Keratinocyte (primary cell): ENCODE data around the gene TBC1D14. TPM values are rescaled to one million over a fixed set of nuclear protein-coding genes. Genes with fewer than 3 reads are reported as not detected.

Source experiments
- DNase-seq: peaks from one replicate; pipeline ENCODE4 v3.0.0-alpha.2; 2011; ENCODE audit warnings: low read depth, missing footprints, low spot score
- FAIRE-seq: peaks from 2 replicates; lab custom pipeline; 2011; peaks lifted over from hg19 to GRCh38; lab: Jason Lieb, UNC
- H2AFZ ChIP-seq: 2 replicates; pipeline ENCODE4 v1.6.0; 2012; ENCODE audit warnings: low read length, control low read depth, inconsistent platforms; ENCODE audit not compliant: control insufficient read depth
- H3K27ac ChIP-seq: 2 replicates; pipeline ENCODE4 v1.5.1; 2011; ENCODE audit warnings: low read length; ENCODE audit not compliant: control insufficient read depth, insufficient read depth
- H3K27me3 ChIP-seq: 3 replicates; pipeline ENCODE4 v1.6.0; 2011; ENCODE audit warnings: low read length; ENCODE audit not compliant: control insufficient read depth, insufficient read depth; ENCODE audit errors: extremely low read depth
- H3K36me3 ChIP-seq, 2 experiments: 2 replicates in 1 of 2; 3 replicates in 1 of 2; pipeline ENCODE4 v1.5.1; 2011; ENCODE audit warnings: low read length in 2 of 2, mild to moderate bottlenecking in 1 of 2; ENCODE audit not compliant: control insufficient read depth in 2 of 2, insufficient read depth in 2 of 2; ENCODE audit errors: extremely low read depth in 1 of 2
- H3K4me1 ChIP-seq: 3 replicates; pipeline ENCODE4 v1.5.1; 2011; ENCODE audit warnings: low read length; ENCODE audit not compliant: control insufficient read depth, insufficient read depth; ENCODE audit errors: extremely low read depth
- H3K4me2 ChIP-seq: 3 replicates; pipeline ENCODE4 v1.6.0; 2011; ENCODE audit warnings: low read depth, low read length; ENCODE audit not compliant: control insufficient read depth, insufficient read depth; ENCODE audit errors: extremely low read depth
- H3K4me3 ChIP-seq, 3 experiments: fragments of 200-600 bp in 1 of 3; sonication (generic) in 1 of 3; 2 replicates in 2 of 3; 3 replicates in 1 of 3; pipeline ENCODE4 v1.5.1; 2011 to 2016; ENCODE audit warnings: low read length in 3 of 3, mild to moderate bottlenecking in 3 of 3, control low read depth in 2 of 3, inconsistent platforms in 1 of 3, low read depth in 1 of 3, mixed read lengths in 1 of 3, mixed run types in 1 of 3, moderate library complexity in 1 of 3; ENCODE audit not compliant: control insufficient read depth in 2 of 3, insufficient read depth in 2 of 3; ENCODE audit errors: extremely low read depth in 1 of 3
- H3K79me2 ChIP-seq: 2 replicates; pipeline ENCODE4 v1.6.0; 2012; ENCODE audit warnings: low read length; ENCODE audit not compliant: control insufficient read depth, insufficient read depth
- H3K9ac ChIP-seq: 3 replicates; pipeline ENCODE4 v1.6.0; 2011; ENCODE audit warnings: low read length; ENCODE audit not compliant: control insufficient read depth, insufficient read depth; ENCODE audit errors: extremely low read depth
- H3K9me1 ChIP-seq: 3 replicates; pipeline ENCODE4 v1.6.0; 2011; ENCODE audit warnings: low read length; ENCODE audit not compliant: control insufficient read depth, insufficient read depth; ENCODE audit errors: extremely low read depth
- H3K9me3 ChIP-seq: 2 replicates; pipeline ENCODE4 v1.5.1; 2012; ENCODE audit warnings: low read depth, low read length; ENCODE audit not compliant: control insufficient read depth
- H4K20me1 ChIP-seq: 3 replicates; pipeline ENCODE4 v1.6.0; 2011; ENCODE audit warnings: low read length; ENCODE audit not compliant: control insufficient read depth, insufficient read depth; ENCODE audit errors: extremely low read depth
- EZH2 ChIP-seq: IDR thresholded peaks from one replicate; pipeline ENCODE4 v1.6.1; 2012; ENCODE audit warnings: inconsistent platforms, mild to moderate bottlenecking, low read length, moderate library complexity
- dilution Hi-C: fragments of 300-500 bp; cut with MboI; formaldehyde crosslinking; loops from one replicate; pipeline ENCODE4 v1.7.0; 2020; ENCODE audit warnings: low sequenced_read_pairs; ENCODE audit not compliant: extremely low pct_ligation_motif_present
- polyA plus RNA-seq, 5 experiments: library from polyadenylated mRNA; depleted of rRNA in 3 of 5; stranded (reverse) in 3 of 5; stranded (forward) in 1 of 5; unstranded in 1 of 5; fragments of >200 nt; gene quantifications; 1 replicate in 1 of 5; 2 replicates in 3 of 5; 3 replicates in 1 of 5; pipeline versions ENCODE4 v1.2.1 to v1.2.3, GENCODE V29; 2011 to 2012; ENCODE audit warnings: missing spikeins in 2 of 5, low read depth in 1 of 5, low replicate concordance in 1 of 5
- TF ChIP-seq, protein P1 (sequence below), 3 experiments: IDR thresholded peaks in 1 of 3; conservative IDR thresholded peaks in 1 of 3; optimal IDR thresholded peaks in 1 of 3; 2 replicates in 2 of 3; 3 replicates in 1 of 3; pipeline versions ENCODE3 to v1.5.1; 2011; ENCODE audit warnings: low read length in 3 of 3, mild to moderate bottlenecking in 3 of 3, moderate library complexity in 2 of 3, control low read depth in 1 of 3, inconsistent platforms in 1 of 3; ENCODE audit not compliant: insufficient read depth in 2 of 3; ENCODE audit errors: extremely low read depth in 1 of 3

Gene TBC1D14
- polyA plus RNA-seq, 1 donor (not counting 4 experiments of a cell fraction or from before 2014, with no cell fraction given) = 55.1 TPM

DNA sequence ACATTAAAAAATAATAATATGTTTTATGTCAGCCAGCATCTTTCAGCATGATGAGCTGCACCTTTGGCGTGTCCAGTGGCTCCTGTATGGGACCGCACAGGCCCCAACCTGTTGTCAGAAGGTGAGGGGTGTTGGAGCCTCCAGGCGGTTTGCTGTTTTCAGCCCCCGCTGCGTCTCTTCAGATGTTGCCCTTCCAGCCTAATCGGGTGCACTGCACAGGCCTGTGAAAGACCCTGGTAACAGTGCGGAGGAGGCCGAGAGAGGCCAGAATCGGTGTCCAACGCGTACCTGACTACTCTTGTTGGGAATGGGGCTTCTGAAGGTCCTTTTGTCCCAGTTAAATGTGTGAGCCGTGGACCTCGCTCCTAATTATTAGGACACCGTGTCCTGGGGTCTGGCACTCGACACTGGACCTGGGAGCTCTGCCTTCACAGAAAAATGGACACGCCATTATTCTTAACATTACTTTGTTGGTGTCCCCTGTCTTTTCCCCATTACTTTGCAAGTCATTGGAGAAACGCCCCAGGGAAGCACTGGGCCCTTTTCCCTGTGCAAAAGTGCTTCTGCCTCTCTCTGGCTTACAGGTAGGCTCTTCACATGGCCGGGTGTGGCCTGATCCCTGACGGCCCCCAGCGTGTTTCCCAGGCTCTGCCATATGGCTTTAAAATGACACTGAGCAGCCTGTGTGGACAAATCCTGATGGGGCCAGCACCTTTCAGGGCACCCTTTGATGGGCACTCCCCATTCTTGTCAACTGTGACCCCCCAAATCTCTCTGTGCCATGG is 51.2 kb downstream of the TBC1D14 start:
- dilution Hi-C loops = no loop called here
- Histone ChIP-seq H3K27ac (no peak overlapping the region), H3K4me3 (no peak overlapping the region), H3K4me1 (peaks cover 3% of the 10 kb centered on the region), H3K79me2 (no peaks in the 10 kb centered on the region), H3K36me3 (no peaks in the 10 kb centered on the region), H3K9me1 (no peaks in the 10 kb centered on the region), H4K20me1 (no peaks in the 10 kb centered on the region), H3K4me2 (no peak overlapping the region), H3K9ac (no peak overlapping the region), H3K9me3 (no peaks in the 10 kb centered on the region), H2AFZ (no peak overlapping the region), H3K27me3 (no peaks in the 10 kb centered on the region)
- DNase-seq (no peak), FAIRE-seq (no peak)
- no peak for TF ChIP-seq EZH2
- TF ChIP-seq, protein P1, sequence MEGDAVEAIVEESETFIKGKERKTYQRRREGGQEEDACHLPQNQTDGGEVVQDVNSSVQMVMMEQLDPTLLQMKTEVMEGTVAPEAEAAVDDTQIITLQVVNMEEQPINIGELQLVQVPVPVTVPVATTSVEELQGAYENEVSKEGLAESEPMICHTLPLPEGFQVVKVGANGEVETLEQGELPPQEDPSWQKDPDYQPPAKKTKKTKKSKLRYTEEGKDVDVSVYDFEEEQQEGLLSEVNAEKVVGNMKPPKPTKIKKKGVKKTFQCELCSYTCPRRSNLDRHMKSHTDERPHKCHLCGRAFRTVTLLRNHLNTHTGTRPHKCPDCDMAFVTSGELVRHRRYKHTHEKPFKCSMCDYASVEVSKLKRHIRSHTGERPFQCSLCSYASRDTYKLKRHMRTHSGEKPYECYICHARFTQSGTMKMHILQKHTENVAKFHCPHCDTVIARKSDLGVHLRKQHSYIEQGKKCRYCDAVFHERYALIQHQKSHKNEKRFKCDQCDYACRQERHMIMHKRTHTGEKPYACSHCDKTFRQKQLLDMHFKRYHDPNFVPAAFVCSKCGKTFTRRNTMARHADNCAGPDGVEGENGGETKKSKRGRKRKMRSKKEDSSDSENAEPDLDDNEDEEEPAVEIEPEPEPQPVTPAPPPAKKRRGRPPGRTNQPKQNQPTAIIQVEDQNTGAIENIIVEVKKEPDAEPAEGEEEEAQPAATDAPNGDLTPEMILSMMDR (optimal IDR thresholded peaks at IDR 0.05 in 1 of 3, IDR thresholded peaks at IDR 0.05 in 1 of 3, conservative IDR thresholded peaks at IDR 0.05 in 1 of 3; ENCODE audit: extremely low read depth in 1 of 3, insufficient read depth in 2 of 3, low read length in 3 of 3) = no peak

DNA sequence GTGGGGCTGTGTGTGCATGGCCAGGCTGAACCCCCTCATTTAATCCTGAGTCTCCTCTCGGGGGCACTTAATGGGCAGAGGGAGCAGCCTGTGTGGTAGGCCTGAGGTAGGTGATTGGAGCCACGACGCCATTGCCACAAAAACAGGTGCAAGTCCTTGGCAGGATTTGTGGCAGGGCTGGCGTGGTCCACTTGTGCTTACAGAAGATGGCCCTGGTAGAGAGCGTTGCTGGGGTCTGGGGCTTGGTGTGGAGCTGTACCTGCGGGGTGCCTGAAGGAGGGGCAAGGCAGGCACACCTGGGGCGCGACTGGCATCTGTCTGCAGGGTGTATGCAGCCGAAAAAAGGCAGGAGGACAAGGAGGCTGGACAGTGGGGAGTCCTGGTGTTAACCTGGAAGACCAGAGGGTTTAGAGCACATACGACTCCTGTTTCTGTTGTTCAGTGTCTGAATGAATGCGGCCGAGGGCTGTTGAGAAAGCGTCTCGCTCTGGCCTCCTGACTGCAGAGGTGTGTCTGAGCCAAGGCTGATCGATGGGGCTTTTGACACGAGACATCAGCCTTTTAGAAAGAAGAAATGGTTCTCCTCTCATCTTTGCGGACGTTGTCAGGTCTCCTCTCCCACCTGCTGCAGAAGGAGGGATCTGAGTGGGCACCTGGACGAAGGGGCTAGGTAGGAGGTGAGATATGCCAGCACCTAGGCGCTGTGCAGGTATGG is 52.0 kb downstream of the TBC1D14 start:
- H3K9me1 ChIP-seq = no peaks in the 10 kb centered on the region
- dilution Hi-C loops = no loop called here
- H3K79me2 ChIP-seq = no peaks in the 10 kb centered on the region
- FAIRE-seq (no peak), DNase-seq (no peak)
- no peaks in the 10 kb centered on the region for H3K36me3 ChIP-seq
- H3K9me3 ChIP-seq = no peaks in the 10 kb centered on the region
- H3K27me3 ChIP-seq = no peaks in the 10 kb centered on the region
- no peaks in the 10 kb centered on the region for H4K20me1 ChIP-seq
- H3K9ac ChIP-seq = no peak overlapping the region
- H3K4me1 ChIP-seq = no peaks in the 10 kb centered on the region
- no peak for TF ChIP-seq EZH2
- TF ChIP-seq, protein P1 (optimal IDR thresholded peaks at IDR 0.05 in 1 of 3, IDR thresholded peaks at IDR 0.05 in 1 of 3, conservative IDR thresholded peaks at IDR 0.05 in 1 of 3; ENCODE audit: extremely low read depth in 1 of 3, insufficient read depth in 2 of 3, low read length in 3 of 3) = no peak
- H2AFZ ChIP-seq = no peak overlapping the region
- no peak overlapping the region for H3K27ac ChIP-seq
- no peak overlapping the region for H3K4me3 ChIP-seq
- H3K4me2 ChIP-seq = no peak overlapping the region
